Ovary (tissue), 9 donors: ENCODE measurements around the gene CHRND. TPM values are rescaled to one million over a fixed set of nuclear protein-coding genes. Genes with fewer than 3 reads are reported as not detected.

Source experiments
- DNase-seq, 5 donors: peaks; one replicate each; pipeline ENCODE4 v3.0.0-alpha.2; 2019 to 2020
- H3K27ac ChIP-seq, 2 donors: fragments of 200-600 bp; one replicate each; pipeline versions ENCODE4 v1.5.1 to v1.8.0; 2019 to 2022
- H3K27me3 ChIP-seq: fragments of 200-600 bp; one replicate; pipeline ENCODE4 v1.8.0; 2022
- H3K36me3 ChIP-seq: fragments of 200-600 bp; sonication (generic); one replicate; pipeline ENCODE4 v1.5.1; 2019
- H3K4me1 ChIP-seq: one replicate; pipeline ENCODE4 v1.8.1; 2013; ENCODE audit warnings: mild to moderate bottlenecking, moderate library complexity; ENCODE audit not compliant: insufficient read depth
- H3K4me3 ChIP-seq: fragments of 200-600 bp; sonication (generic); one replicate; pipeline ENCODE4 v1.5.1; 2017
- H3K9me3 ChIP-seq, 2 donors: fragments of 200-600 bp in 1 of 2; sonication (generic) in 1 of 2; one replicate each; pipeline versions ENCODE4 v1.5.1 to v1.8.1; 2013 to 2019; ENCODE audit warnings: mild to moderate bottlenecking in 1 of 2, moderate library complexity in 1 of 2
- EP300 ChIP-seq: sonication (generic); formaldehyde crosslinking; IDR thresholded peaks from one replicate; pipeline ENCODE4 v1.6.1; 2017; ENCODE audit warnings: antibody characterized with exemption
- POLR2A ChIP-seq: fragments of 450-650 bp; IDR thresholded peaks from one replicate; pipeline ENCODE4 v1.6.1; 2017; ENCODE audit warnings: antibody characterized with exemption, mild to moderate bottlenecking, moderate library complexity
- WGBS, 3 donors: extraction: QIAGEN DNeasy Blood & Tissue Kit in 1 of 3; methylation state at CpG; one replicate each; pipeline versions ENCODE4 v1.1.5 to v1.1.7; 2013 to 2017; 5-methylcytosine and 5-hydroxymethylcytosine counted together
- intact Hi-C, 4 donors: fragments of 100-400 bp; cut with DNase I; formaldehyde crosslinking; loops; one replicate each; pipeline versions ENCODE4 v1.11.0 to v1.15.1; 2022 to 2023
- polyA plus RNA-seq, 2 donors: library from polyadenylated mRNA; stranded (reverse); fragments of 200-250 nt in 1 of 2; fragments of 350-450 nt in 1 of 2; fragmentation: Illumina TruSeq in 1 of 2; extraction: RNeasy Lipid Tissue Mini Kit (QIAGEN cat#74804) in 1 of 2; gene quantifications; one replicate each; pipeline ENCODE4 v1.2.3, GENCODE V29; 2013 to 2014
- total RNA-seq, 7 donors: library from RNA; depleted of rRNA in 2 of 7; stranded (reverse); fragments of >200 nt in 2 of 7; fragmentation: NEBNext Ultra II Directional in 3 of 7; extraction: Animal tissue kit (Norgen Biotek cat#: 25700) in 3 of 7; gene quantifications; one replicate each; pipeline versions ENCODE4 v1.1.0 to v1.2.4, GENCODE V29; 2016 to 2023
- TF ChIP-seq, protein P1 (sequence below), 3 donors: fragments of 450-650 bp in 2 of 3; fragments of 200-600 bp in 1 of 3; IDR thresholded peaks; one replicate each; pipeline versions ENCODE4 v1.5.1 to v1.8.0; 2016 to 2022; ENCODE audit warnings: antibody characterized with exemption in 3 of 3, mild to moderate bottlenecking in 1 of 3
- donor health status: DM: no; HTN: no; CAD: no; lungs with moderate emphysema.
- donor health status: DM: no; HTN: no; CAD: no.
- donor health status: Bipolar disorder and iron deficiency.
- donor health status: DM: yes; HTN: yes; CAD: no.
- donor health status: DM: no; HTN: no; CAD: no.
- donor health status: DM: yes; HTN: yes; CAD: no.

Gene CHRND
- total and polyA plus RNA-seq, 9 donors, result 0.28 to 0.40 TPM; not detected in 7

DNA sequence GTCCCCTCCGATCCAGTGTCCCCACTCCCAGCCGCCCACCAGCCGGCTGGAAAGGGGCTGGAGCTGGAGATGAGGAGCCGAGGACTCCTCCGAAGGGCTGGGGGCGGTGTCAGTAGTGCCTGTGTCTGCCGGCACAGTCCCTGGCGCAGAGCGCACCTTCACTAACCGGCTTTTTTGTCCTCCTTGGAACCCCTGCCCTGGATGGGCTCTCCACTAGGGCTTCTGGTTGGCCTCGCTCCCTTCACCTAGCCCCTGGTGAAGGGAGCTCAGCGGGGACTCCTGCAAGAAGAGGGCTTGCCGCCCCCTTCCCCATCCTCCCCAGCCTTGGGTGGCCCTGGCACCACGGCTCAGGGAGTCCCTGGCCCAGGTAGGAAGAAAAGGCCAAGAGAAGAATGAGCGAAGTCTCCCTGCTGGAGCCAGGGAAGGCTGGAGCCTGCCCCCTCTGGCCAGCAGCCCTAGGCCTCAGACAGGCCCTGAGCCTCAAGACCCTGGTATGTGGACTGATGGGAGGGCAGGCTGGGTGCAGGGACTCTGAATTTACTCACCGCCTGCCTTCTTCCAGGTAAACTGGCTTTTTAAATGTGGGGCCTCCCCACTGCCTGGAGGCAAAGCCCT is 37.8 kb upstream of the CHRND start:
- peak in 3 of 5 donors; percentile 18 to 33 (median 29) for DNase-seq
- TF ChIP-seq, protein P1, sequence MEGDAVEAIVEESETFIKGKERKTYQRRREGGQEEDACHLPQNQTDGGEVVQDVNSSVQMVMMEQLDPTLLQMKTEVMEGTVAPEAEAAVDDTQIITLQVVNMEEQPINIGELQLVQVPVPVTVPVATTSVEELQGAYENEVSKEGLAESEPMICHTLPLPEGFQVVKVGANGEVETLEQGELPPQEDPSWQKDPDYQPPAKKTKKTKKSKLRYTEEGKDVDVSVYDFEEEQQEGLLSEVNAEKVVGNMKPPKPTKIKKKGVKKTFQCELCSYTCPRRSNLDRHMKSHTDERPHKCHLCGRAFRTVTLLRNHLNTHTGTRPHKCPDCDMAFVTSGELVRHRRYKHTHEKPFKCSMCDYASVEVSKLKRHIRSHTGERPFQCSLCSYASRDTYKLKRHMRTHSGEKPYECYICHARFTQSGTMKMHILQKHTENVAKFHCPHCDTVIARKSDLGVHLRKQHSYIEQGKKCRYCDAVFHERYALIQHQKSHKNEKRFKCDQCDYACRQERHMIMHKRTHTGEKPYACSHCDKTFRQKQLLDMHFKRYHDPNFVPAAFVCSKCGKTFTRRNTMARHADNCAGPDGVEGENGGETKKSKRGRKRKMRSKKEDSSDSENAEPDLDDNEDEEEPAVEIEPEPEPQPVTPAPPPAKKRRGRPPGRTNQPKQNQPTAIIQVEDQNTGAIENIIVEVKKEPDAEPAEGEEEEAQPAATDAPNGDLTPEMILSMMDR (IDR thresholded peaks at IDR 0.05), result no peak
- TF ChIP-seq EP300 (no peak), POLR2A (no peak)
- WGBS, 3 donors, result 65 to 68% (median 67%) methylated on average over 15 to 16 of the region's 16 CpGs
- H3K36me3 ChIP-seq, result no peaks in the 10 kb centered on the region
- intact Hi-C loops, result no loop called here
- H3K4me3 ChIP-seq, result no peak overlapping the region
- H3K9me3 ChIP-seq, result no peaks in the 10 kb centered on the region
- no peaks in the 10 kb centered on the region for H3K27me3 ChIP-seq
- peak overlapping the region in 1 of 2 donors; percentile 19 for H3K27ac ChIP-seq
- no peaks in the 10 kb centered on the region for H3K4me1 ChIP-seq

DNA sequence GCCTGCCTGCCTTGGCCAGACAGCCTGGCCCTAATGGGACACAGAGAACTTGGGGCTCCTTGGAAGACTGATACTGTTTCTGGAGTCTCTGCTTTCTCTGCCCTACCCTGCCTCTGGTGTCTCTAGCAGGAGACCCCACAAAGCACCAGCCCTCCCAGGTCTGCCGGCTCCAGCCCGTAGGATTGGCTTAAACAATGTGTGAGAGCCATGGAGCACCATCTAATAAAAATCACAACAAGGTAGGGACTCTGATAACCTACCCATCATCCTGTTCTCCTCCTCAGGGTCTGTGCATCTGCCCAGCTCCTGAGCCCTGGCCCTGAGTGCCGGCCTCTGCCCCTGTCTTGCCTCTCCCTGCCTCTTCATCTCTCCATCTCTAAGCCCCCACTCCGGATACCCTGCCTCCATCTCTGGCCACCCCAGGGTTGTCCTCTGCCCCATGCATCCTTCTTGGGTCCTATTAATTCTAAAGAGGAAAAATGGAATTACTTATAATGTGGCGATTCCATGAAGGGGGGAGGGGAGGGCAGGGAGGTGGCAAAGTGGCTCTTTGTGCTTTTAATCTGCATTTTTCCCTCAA is 37.1 kb upstream of the CHRND start:
- H3K4me1 ChIP-seq, result no peaks in the 10 kb centered on the region
- no peak overlapping the region for H3K4me3 ChIP-seq
- intact Hi-C loops, result no loop called here
- peak in 1 of 5 donors; percentile 20 for DNase-seq
- TF ChIP-seq POLR2A (no peak), EP300 (no peak)
- TF ChIP-seq, protein P1 (IDR thresholded peaks at IDR 0.05), result no peak
- H3K9me3 ChIP-seq, result no peaks in the 10 kb centered on the region
- peak overlapping the region in 1 of 2 donors; percentile 19 for H3K27ac ChIP-seq
- 90 to 93% (median 92%) methylated on average over 5 of the region's 5 CpGs for WGBS, 3 donors
- no peaks in the 10 kb centered on the region for H3K36me3 ChIP-seq
- no peaks in the 10 kb centered on the region for H3K27me3 ChIP-seq

DNA sequence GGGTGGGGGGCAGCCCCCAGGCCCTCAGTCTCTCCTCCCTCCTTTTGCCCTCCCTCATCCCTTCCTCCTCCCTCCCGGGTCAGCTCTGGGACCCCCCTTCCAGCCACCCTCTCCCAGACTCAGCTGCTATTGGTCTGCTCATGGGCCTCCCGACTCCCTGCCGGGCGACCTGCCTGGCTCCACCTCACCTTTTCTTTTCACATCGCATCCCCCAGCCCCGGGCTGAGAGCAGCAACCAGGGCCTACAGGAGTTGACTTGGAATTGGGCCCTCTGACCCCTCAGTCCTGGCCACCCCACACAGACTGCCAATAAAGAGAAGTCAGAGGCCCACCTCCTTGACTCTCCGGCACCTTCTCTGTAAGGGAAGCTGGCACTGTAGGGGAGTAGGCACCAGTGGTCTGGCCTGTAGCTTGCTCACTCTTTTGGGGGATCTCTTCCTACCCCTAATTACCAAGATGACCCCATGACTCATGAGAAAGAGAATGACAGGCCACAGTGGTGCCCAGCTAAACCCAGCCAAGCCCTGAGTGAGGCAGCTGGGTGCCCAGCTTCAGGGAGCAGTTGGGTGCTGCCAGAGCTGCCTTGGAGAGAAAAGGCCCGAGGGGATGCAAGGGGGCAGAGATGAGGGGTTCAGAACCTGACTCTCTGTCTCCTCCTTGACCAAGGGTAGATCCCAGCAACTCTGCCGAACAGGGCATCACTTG is 36.3 kb upstream of the CHRND start:
- intact Hi-C loops, result no loop called here
- Histone ChIP-seq H3K36me3 (no peaks in the 10 kb centered on the region), H3K4me3 (no peak overlapping the region), H3K27ac (no peak overlapping the region), H3K27me3 (no peaks in the 10 kb centered on the region), H3K9me3 (no peaks in the 10 kb centered on the region), H3K4me1 (no peaks in the 10 kb centered on the region)
- no peak for TF ChIP-seq POLR2A
- TF ChIP-seq, protein P1 (IDR thresholded peaks at IDR 0.05), result no peak
- TF ChIP-seq EP300, result no peak
- WGBS, 3 donors, result 83 to 87% (median 86%) methylated on average over 9 of the region's 9 CpGs
- DNase-seq, result peak; percentile 5 to 29 (median 22)

DNA sequence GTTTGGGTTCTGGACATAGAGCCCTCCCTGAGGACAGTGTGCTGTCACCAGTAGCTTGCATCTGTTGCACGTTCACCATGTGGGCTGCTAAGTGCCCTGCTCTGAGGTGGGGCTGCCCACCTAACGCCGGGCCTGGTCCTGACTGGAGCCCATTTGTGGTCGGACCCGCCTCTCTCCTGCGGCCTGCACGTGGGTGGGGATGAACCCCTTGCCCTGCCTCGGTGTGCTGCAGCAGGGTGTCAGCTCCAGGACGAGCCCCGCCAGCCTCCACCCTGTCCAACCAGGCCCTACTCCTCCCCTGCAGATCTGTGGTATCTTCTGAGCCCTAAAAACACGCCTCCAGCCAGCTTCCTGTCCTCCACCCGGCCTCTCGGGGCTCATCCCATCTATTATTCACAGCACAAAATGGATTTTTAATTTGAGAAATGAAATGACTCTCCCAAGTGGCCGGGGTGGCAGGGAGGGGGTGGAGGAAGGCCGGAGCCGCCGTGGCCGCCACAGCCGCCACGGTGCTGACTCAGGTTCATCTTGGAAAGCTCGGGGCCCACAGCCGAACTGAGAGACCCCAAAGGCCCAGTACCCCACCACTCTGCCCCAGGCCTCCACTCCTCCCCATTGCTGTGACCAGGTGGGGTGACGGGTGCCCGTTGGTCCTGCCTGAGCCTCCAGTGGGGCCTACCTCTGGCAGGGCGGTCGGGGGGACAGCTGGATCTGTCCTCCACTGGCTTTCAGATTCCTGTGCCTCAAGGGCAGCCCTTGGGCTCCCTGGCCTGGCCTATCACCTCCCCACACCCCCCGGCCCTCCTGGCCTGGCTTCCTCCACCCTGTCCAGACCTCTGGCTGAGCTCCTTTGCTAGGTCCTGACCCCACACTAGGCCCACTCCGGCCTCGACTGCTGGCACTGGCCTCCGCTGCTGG is 35.5 kb upstream of the CHRND start:
- no peaks in the 10 kb centered on the region for H3K4me1 ChIP-seq
- no peaks in the 10 kb centered on the region for H3K36me3 ChIP-seq
- H3K4me3 ChIP-seq, result no peak overlapping the region
- 86 to 95% (median 90%) methylated on average over 27 to 30 of the region's 30 CpGs for WGBS, 3 donors
- TF ChIP-seq, protein P1 (IDR thresholded peaks at IDR 0.05), result no peak
- TF ChIP-seq POLR2A, result no peak
- TF ChIP-seq EP300, result no peak
- no peak overlapping the region for H3K27ac ChIP-seq
- no peaks in the 10 kb centered on the region for H3K27me3 ChIP-seq
- no peaks in the 10 kb centered on the region for H3K9me3 ChIP-seq
- peak; percentile 7 to 26 (median 19) for DNase-seq
- intact Hi-C loops, result no loop called here
